GM12878 (cell line): Measurements from ENCODE around the gene PPIL6. TPM values are rescaled to one million over a fixed set of nuclear protein-coding genes. Genes with fewer than 3 reads are reported as not detected.

ENCODE experiments used
- ATAC-seq: fragments of 200-7000 bp; cut with Tn5 transposase; 3 replicates; pipeline ENCODE4 v1.9.1; 2020; ENCODE audit warnings: mild to moderate bottlenecking, moderate library complexity
- BruUV-seq: library from RNA; stranded (reverse); fragments of 400-500 nt; replicated peaks from 2 replicates; lab custom pipeline; 2021; lab: Mats Ljungman, UMichigan
- CTCF ChIA-PET: fragments of 300-600 bp; sonication (Branson Sonifier 250); formaldehyde crosslinking; extraction: SDS; loops from one replicate; lab custom pipeline; 2021; ENCODE audit warnings: inconsistent platforms; lab: Yijun Ruan, JAX
- POLR2A ChIA-PET: fragments of 350-600 bp; formaldehyde crosslinking; extraction: SDS; loops from one replicate; lab custom pipeline; 2021; ENCODE audit warnings: inconsistent platforms; lab: Charles Lee
- RAD21 ChIA-PET: fragments of 300-600 bp; sonication (Branson Sonifier 250); formaldehyde crosslinking; loops from one replicate; lab custom pipeline; 2023; ENCODE audit warnings: antibody characterized with exemption; ENCODE audit not compliant: unreplicated experiment; lab: Charles Lee
- SMC1A ChIA-PET: fragments of 300-600 bp; sonication (Branson Sonifier 250); formaldehyde crosslinking; loops from one replicate; lab custom pipeline; 2023; ENCODE audit not compliant: unreplicated experiment, uncharacterized antibody; lab: Charles Lee
- DNase-seq: peaks from one replicate; pipeline ENCODE4 v3.0.0-alpha.2; 2011; ENCODE audit warnings: low read depth, low spot score
- FAIRE-seq: peaks from 3 replicates; lab custom pipeline; 2011; peaks lifted over from hg19 to GRCh38; lab: Jason Lieb, UNC
- H2AFZ ChIP-seq: 2 replicates; pipeline ENCODE4 v1.6.0; 2011; ENCODE audit warnings: low read depth, low read length, control low read depth; ENCODE audit not compliant: control insufficient read depth
- H3K27ac ChIP-seq: 2 replicates; pipeline ENCODE4 v1.5.1; 2011; ENCODE audit warnings: control low read depth; ENCODE audit not compliant: control insufficient read depth, insufficient read depth
- H3K27me3 ChIP-seq, 2 experiments: replicated peaks in 1 of 2; 2 replicates each; pipeline versions ENCODE4 v1.6.0 to v1.6.1; 2011; ENCODE audit warnings: low read length in 1 of 2; ENCODE audit not compliant: control insufficient read depth in 2 of 2, insufficient read depth in 2 of 2
- H3K36me3 ChIP-seq, 2 experiments: 2 replicates each; pipeline ENCODE4 v1.5.1; 2011; ENCODE audit warnings: low read length in 1 of 2; ENCODE audit not compliant: control insufficient read depth in 2 of 2, insufficient read depth in 2 of 2
- H3K4me1 ChIP-seq: 2 replicates; pipeline ENCODE4 v1.6.1; 2011; ENCODE audit warnings: mild to moderate bottlenecking, low read length, moderate library complexity, mixed read lengths; ENCODE audit not compliant: control insufficient read depth, insufficient read depth
- H3K4me2 ChIP-seq: 2 replicates; pipeline ENCODE4 v1.6.0; 2011; ENCODE audit warnings: control low read depth; ENCODE audit not compliant: control insufficient read depth, insufficient read depth
- H3K4me3 ChIP-seq: fragments of 200-600 bp; sonication (generic); 2 replicates; pipeline ENCODE4 v1.5.1; 2016
- H3K79me2 ChIP-seq: 2 replicates; pipeline ENCODE4 v1.6.0; 2011; ENCODE audit warnings: low read length; ENCODE audit not compliant: control insufficient read depth, insufficient read depth
- H3K9ac ChIP-seq: 2 replicates; pipeline ENCODE4 v1.8.0; 2011; ENCODE audit warnings: low read length, control low read depth, mixed read lengths; ENCODE audit not compliant: control insufficient read depth, insufficient read depth
- H3K9me3 ChIP-seq: replicated peaks from 3 replicates; pipeline ENCODE4 v1.5.1; 2011; ENCODE audit warnings: mild to moderate bottlenecking, low read length; ENCODE audit not compliant: control insufficient read depth, insufficient read depth
- H4K20me1 ChIP-seq: 2 replicates; pipeline ENCODE4 v1.6.0; 2011; ENCODE audit not compliant: control insufficient read depth, insufficient read depth
- BHLHE40 ChIP-seq, 2 experiments: fragments of 450-650 bp in 1 of 2; IDR thresholded peaks; 2 replicates each; pipeline ENCODE4 v1.6.1; 2011 to 2017; ENCODE audit warnings: low read depth in 2 of 2, borderline replicate concordance in 1 of 2, improper control_type of control experiment in 1 of 2, low read length in 1 of 2, mild to moderate bottlenecking in 1 of 2
- CBFB ChIP-seq: IDR thresholded peaks from 2 replicates; pipeline ENCODE4 v1.6.1; 2016; ENCODE audit warnings: antibody characterized with exemption, low read depth
- EED ChIP-seq: sonication (generic); IDR thresholded peaks from 2 replicates; pipeline ENCODE4 v1.6.1; 2016; ENCODE audit warnings: antibody characterized with exemption, low read depth
- MTA3 ChIP-seq: IDR thresholded peaks from 2 replicates; pipeline ENCODE4 v1.6.1; 2012; ENCODE audit warnings: low read length, inconsistent platforms, borderline replicate concordance
- POLR2AphosphoS5 ChIP-seq: IDR thresholded peaks from 2 replicates; pipeline ENCODE4 v1.6.1; 2011; ENCODE audit warnings: mild to moderate bottlenecking, low read length, inconsistent platforms
- POU2F2 ChIP-seq: IDR thresholded peaks from 3 replicates; pipeline ENCODE4 v1.6.1; 2011; ENCODE audit warnings: low read depth, mild to moderate bottlenecking, low read length, borderline replicate concordance
- RCOR1 ChIP-seq: conservative IDR thresholded peaks from 2 replicates; pipeline ENCODE4 v1.6.1; 2012; ENCODE audit warnings: low read depth, low read length, improper control_type of control experiment
- SIN3A ChIP-seq: IDR thresholded peaks from 2 replicates; pipeline ENCODE4 v1.6.1; 2012; ENCODE audit warnings: low read depth, low read length, improper control_type of control experiment
- SREBF2 ChIP-seq: IDR thresholded peaks from 2 replicates; pipeline ENCODE4 v1.6.1; 2012; ENCODE audit warnings: mild to moderate bottlenecking, low read length
- SRF ChIP-seq, 2 experiments: IDR thresholded peaks; 2 replicates each; pipeline ENCODE4 v1.6.1; 2011; ENCODE audit warnings: low read depth in 2 of 2, low read length in 2 of 2, mild to moderate bottlenecking in 1 of 2, moderate library complexity in 1 of 2
- TARDBP ChIP-seq: IDR thresholded peaks from 2 replicates; pipeline ENCODE4 v1.6.1; 2016; ENCODE audit warnings: borderline replicate concordance
- WRNIP1 ChIP-seq: IDR thresholded peaks from 2 replicates; pipeline ENCODE4 v1.6.1; 2011; ENCODE audit warnings: low read depth, low read length, improper control_type of control experiment, borderline replicate concordance
- YY1 ChIP-seq: IDR thresholded peaks from 2 replicates; pipeline ENCODE4 v1.6.1; 2011; ENCODE audit warnings: low read depth, mild to moderate bottlenecking, low read length
- ZNF384 ChIP-seq: IDR thresholded peaks from 2 replicates; pipeline ENCODE4 v1.6.1; 2012; ENCODE audit warnings: low read depth, mild to moderate bottlenecking, low read length, improper control_type of control experiment, borderline replicate concordance
- ZSCAN29 ChIP-seq: fragments of 450-650 bp; IDR thresholded peaks from 2 replicates; pipeline ENCODE4 v1.6.1; 2017; ENCODE audit warnings: mild to moderate bottlenecking, moderate library complexity
- WGBS: methylation state at CpG from one replicate; pipeline ENCODE4 v1.1.6; 2016; ENCODE audit warnings: low lambda C conversion rate; ENCODE audit not compliant: insufficient replicate concordance, insufficient coverage; ENCODE audit errors: missing lambda C conversion rate; 5-methylcytosine and 5-hydroxymethylcytosine counted together
- in situ Hi-C: fragments of 300-500 bp; cut with MboI; formaldehyde crosslinking; loops from 9 replicates; pipeline ENCODE4 v1.14.3; 2018; ENCODE audit warnings: mixed read lengths
- intact Hi-C: fragments of 100-400 bp; cut with micrococcal nuclease; formaldehyde crosslinking; loops from one replicate; pipeline ENCODE4 v1.14.2; 2022; ENCODE audit not compliant: unreplicated experiment
- polyA plus RNA-seq, 11 experiments: library from polyadenylated mRNA; depleted of rRNA in 4 of 11; unstranded in 6 of 11; stranded (reverse) in 5 of 11; fragments of >200 nt; fragmentation: Nextera tagmentation in 4 of 11; fragmentation: Illumina TruSeq in 1 of 11; extraction: Ambion mirVana in 4 of 11; extraction: Trizol in 1 of 11; gene quantifications; 1 replicate in 1 of 11; 2 replicates in 10 of 11; pipeline versions ENCODE4 v1.2.1 to v1.2.3, GENCODE V29; 2011 to 2016; ENCODE audit warnings: inconsistent platforms in 2 of 11, missing spikeins in 2 of 11, low read depth in 1 of 11
- total RNA-seq, 4 experiments: library from RNA; depleted of rRNA in 3 of 4; stranded (reverse); fragments of >200 nt in 3 of 4; fragmentation: Illumina TruSeq in 1 of 4; extraction: Trizol in 1 of 4; gene quantifications; 2 replicates each; pipeline versions ENCODE4 v1.2.1 to v1.2.3, GENCODE V29; 2013 to 2021

Gene PPIL6
- total and polyA plus RNA-seq, 10 of the 15 experiments (the other 5 are each of a cell fraction or from before 2014, with no cell fraction given) = 0.01 to 0.26 (median 0.12) TPM; not detected in 5

- Histone ChIP-seq H3K9me3 (no peaks in the 10 kb centered on the region), H3K36me3 (peaks cover 0 to 18% of the 10 kb centered on the region in 2 experiments; a peak in 2 of 4 replicates), H3K4me3 (no peak overlapping the region), H3K4me1 (no peaks in the 10 kb centered on the region; the same call in 1 of the 2 replicates), H3K9ac (no peak overlapping the region), H3K27ac (no peak overlapping the region), H3K27me3 (no peaks in the 10 kb centered on the region), H4K20me1 (no peaks in the 10 kb centered on the region)
- ChIA-PET SMC1A (interaction anchor here (0.6 to 1.6 kb wide), 2 partner anchors 7 to 1473 kb away, joined by 3 read pairs; no protein-coding TSS in a partner anchor), RAD21 (interaction anchor here (2.1 kb wide), 1 partner anchor 101 kb away, joined by 8 read pairs; the partner anchor contains the start of gene CD164), POLR2A (interaction anchor here (9.3 kb wide), 1 partner anchor 24 kb away, joined by 132 read pairs; the partner anchor contains the start of gene MICAL1), CTCF (interaction anchor here (1.3 kb wide), 1 partner anchor 12 kb away, joined by 3 read pairs; no protein-coding TSS in a partner anchor)
- in situ Hi-C loops = no loop called here
- intact Hi-C loops = no loop called here
- no peak for DNase-seq
- 73% methylated on average over 3 of the region's 3 CpGs for WGBS
- TF ChIP-seq YY1 (no peak), SRF (IDR thresholded peaks at IDR 0.05; ENCODE audit: low read depth in 2 of 2, low read length in 2 of 2) (no peak), WRNIP1 (no peak), ZNF384 (no peak), ZSCAN29 (no peak), SIN3A (no peak), RCOR1 (no peak), EED (no peak), POLR2AphosphoS5 (no peak), BHLHE40 (IDR thresholded peaks at IDR 0.05; ENCODE audit: borderline replicate concordance in 1 of 2, low read depth in 2 of 2, low read length in 1 of 2) (no peak), POU2F2 (no peak), TARDBP (no peak), MTA3 (no peak), SREBF2 (no peak), CBFB (no peak)
- TF ChIP-seq, all 136 proteins: peak for 0
- no TSS peak for BruUV-seq
- Histone ChIP-seq H3K4me2 (no peak overlapping the region; the same call in 1 of the 2 replicates), H2AFZ (no peak overlapping the region), H3K79me2 (peaks cover 33% of the 10 kb centered on the region)
- no peak for ATAC-seq
- no peak for FAIRE-seq
Observed at GRCh38 chr6:109484122-109484521, 43.7 kb upstream of the PPIL6 start.
